Hematopoietic multipotent progenitor cell (in vitro differentiated cells): Measurements from ENCODE around the gene LRRC26. TPM values are rescaled to one million over a fixed set of nuclear protein-coding genes. Genes with fewer than 3 reads are reported as not detected.
"Not testable (repeated sequence)": the region's sequence is repeated elsewhere in the genome, so short reads cannot be mapped to it uniquely, and the experiment has no call there.

Experiments
- DNase-seq, 3 donors: peaks; one replicate each; pipeline ENCODE4 v3.0.0-alpha.2; 2011 to 2015; ENCODE audit warnings: low read depth in 2 of 3, low spot score in 2 of 3
- small RNA-seq: library from RNA; depleted of rRNA; stranded (forward); fragments of <200 nt; gene quantifications from one replicate; pipeline ENCODE3, GENCODE V24; 2012
- total RNA-seq: library from RNA; depleted of rRNA; stranded (reverse); fragments of >200 nt; gene quantifications from one replicate; pipeline ENCODE4 v1.2.3, GENCODE V29; 2012

LRRC26 gene
- total RNA-seq, 1 donor: 2.2 TPM

DNA sequence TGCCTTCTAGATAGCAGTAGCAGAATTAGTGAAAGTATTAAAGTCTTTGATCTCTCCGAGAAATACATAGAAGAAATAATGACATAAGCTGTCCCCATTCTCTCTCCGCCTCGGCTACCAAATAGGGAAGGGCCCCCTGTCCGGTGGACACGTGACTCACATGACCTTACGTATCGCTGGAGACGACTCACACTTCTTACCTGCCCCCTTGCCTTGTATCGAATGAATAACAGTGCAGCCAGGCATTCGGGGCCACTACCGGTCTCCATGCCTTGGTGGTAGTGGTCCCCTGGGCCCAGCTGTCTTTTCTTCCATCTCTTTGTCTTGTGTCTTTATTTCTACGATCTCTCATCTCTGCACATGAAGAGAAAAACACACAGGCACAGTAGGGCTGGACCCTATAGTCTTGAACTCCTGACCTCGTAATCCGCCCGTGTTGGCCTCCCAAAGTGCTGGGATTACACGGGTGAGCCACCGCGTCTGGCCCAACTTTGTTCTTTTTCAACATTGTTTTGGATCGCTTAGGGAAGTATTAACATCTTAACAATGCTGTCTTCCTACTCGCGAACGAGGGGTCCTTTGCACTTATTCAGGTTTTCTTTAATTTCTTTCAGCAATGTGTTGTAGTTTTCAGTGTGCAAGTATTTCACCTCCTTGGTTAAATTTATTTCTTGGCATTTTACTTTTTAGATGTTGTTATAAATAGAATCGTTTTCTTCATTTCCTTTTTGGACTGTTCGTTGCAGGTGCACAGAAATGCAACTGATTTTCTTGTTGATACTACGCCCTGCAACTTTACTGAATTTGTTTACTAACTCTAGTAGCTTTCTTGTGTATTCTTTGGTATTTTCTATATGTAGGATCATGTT lies 47.7 kb downstream of the LRRC26 start:
- not testable (repeated sequence) for DNase-seq

Small RNA genes within 50 kb of the gene (small RNA-seq; reads per million reads assigned to genes)
- gene MIR3621: not detected

Other genes with a start within 250 kb of the LRRC26 start
- gene FBXW5, start 225.3 kb downstream of the LRRC26 start, total RNA-seq: 179 TPM
- 0.81 TPM for gene C8G, start 224.8 kb downstream of the LRRC26 start, total RNA-seq
- gene LCN12, start 217.8 kb downstream of the LRRC26 start, total RNA-seq: 0.54 TPM
- not detected for gene PTGDS, start 192.5 kb downstream of the LRRC26 start, total RNA-seq
- gene LCNL1, start 187.1 kb downstream of the LRRC26 start, total RNA-seq: not detected
- gene PAXX, start 177.6 kb downstream of the LRRC26 start, total RNA-seq: 16.7 TPM
- gene CLIC3, start 173.5 kb downstream of the LRRC26 start, total RNA-seq: 0.27 TPM
- gene ABCA2, start 141.8 kb downstream of the LRRC26 start, total RNA-seq: 99.1 TPM
- gene FUT7, start 138.0 kb downstream of the LRRC26 start, total RNA-seq: 14.3 TPM
- gene NPDC1, start 123.9 kb downstream of the LRRC26 start, total RNA-seq: 51.2 TPM
- gene ENTPD2, start 116.0 kb downstream of the LRRC26 start, total RNA-seq: not detected
- 4.8 TPM for gene SAPCD2, start 99.5 kb downstream of the LRRC26 start, total RNA-seq
- 14.8 TPM for gene UAP1L1, start 92.5 kb downstream of the LRRC26 start, total RNA-seq
- 70.8 TPM for gene MAN1B1, start 83.1 kb downstream of the LRRC26 start, total RNA-seq
- 154 TPM for gene DPP7, start 55.3 kb downstream of the LRRC26 start, total RNA-seq
- gene GRIN1, start 30.9 kb downstream of the LRRC26 start, total RNA-seq: under 0.01 TPM
- not detected for gene TMEM210, start 2.0 kb upstream of the LRRC26 start, total RNA-seq
- gene ANAPC2, start 18.5 kb upstream of the LRRC26 start, total RNA-seq: 59.8 TPM
- gene SSNA1, start 18.6 kb upstream of the LRRC26 start, total RNA-seq: 78.4 TPM
- gene TPRN, start 30.7 kb upstream of the LRRC26 start, total RNA-seq: 3.0 TPM
- 35.5 TPM for gene TMEM203, start 35.6 kb upstream of the LRRC26 start, total RNA-seq
- gene NDOR1, start 35.6 kb upstream of the LRRC26 start, total RNA-seq: 10.2 TPM
- gene RNF208, start 52.2 kb upstream of the LRRC26 start, total RNA-seq: 1.3 TPM
- gene CYSRT1, start 55.1 kb upstream of the LRRC26 start, total RNA-seq: 0.27 TPM
- gene RNF224, start 57.5 kb upstream of the LRRC26 start, total RNA-seq: not detected
- not detected for gene SLC34A3, start 60.9 kb upstream of the LRRC26 start, total RNA-seq
- gene TUBB4B, start 71.2 kb upstream of the LRRC26 start, total RNA-seq: 141 TPM
- gene STPG3, start 81.2 kb upstream of the LRRC26 start, total RNA-seq: 0.54 TPM
- gene NELFB, start 85.3 kb upstream of the LRRC26 start, total RNA-seq: 72.7 TPM
- gene TOR4A, start 107.7 kb upstream of the LRRC26 start, total RNA-seq: 25.0 TPM
- gene NRARP, start 132.2 kb upstream of the LRRC26 start, total RNA-seq: 5.1 TPM